ENCODE measurements around the gene CDC42BPB.

- TF ChIP-seq CTCF (IDR thresholded peaks at IDR 0.05) (no peak), EZH2 (IDR thresholded peaks at IDR 0.05) (no peak)
Observed at GRCh38 chr14:102951799-102952198, 105.5 kb downstream of the CDC42BPB start.

All from neural progenitor cell (in vitro differentiated cells).